Cardiac muscle cell (in vitro differentiated cells and primary cell): ENCODE measurements around the gene CTRB1. TPM values are rescaled to one million over a fixed set of nuclear protein-coding genes. Genes with fewer than 3 reads are reported as not detected.
"Not testable (repeated sequence)": the region's sequence is repeated elsewhere in the genome, so short reads cannot be mapped to it uniquely, and the experiment has no call there.

Experiments used
- DNase-seq, 2 donors: peaks; one replicate each; pipeline versions ENCODE4 v3.0.0 to v3.0.0-alpha.2; 2010 to 2017; ENCODE audit warnings: low read depth in 1 of 2, low spot score in 1 of 2
- H3K27ac ChIP-seq: fragments of 200-600 bp; sonication (generic); 2 replicates; pipeline ENCODE4 v1.5.1; 2016
- H3K27me3 ChIP-seq: fragments of 200-600 bp; sonication (generic); 2 replicates; pipeline ENCODE4 v1.6.0; 2016; ENCODE audit warnings: control low read depth
- H3K36me3 ChIP-seq: fragments of 200-600 bp; sonication (generic); 2 replicates; pipeline ENCODE4 v1.5.1; 2016; ENCODE audit warnings: control low read depth
- H3K4me1 ChIP-seq: fragments of 200-600 bp; sonication (generic); 2 replicates; pipeline ENCODE4 v1.8.1; 2017; ENCODE audit warnings: low read depth, mild to moderate bottlenecking, mixed run types
- H3K4me3 ChIP-seq: fragments of 200-600 bp; sonication (generic); 2 replicates; pipeline ENCODE4 v1.5.1; 2016; ENCODE audit warnings: mild to moderate bottlenecking
- H3K9me3 ChIP-seq: fragments of 200-600 bp; sonication (generic); 2 replicates; pipeline ENCODE4 v1.5.1; 2017; ENCODE audit warnings: low read depth, mild to moderate bottlenecking, control low read depth
- CTCF ChIP-seq: IDR thresholded peaks from 2 replicates; pipeline ENCODE4 v1.5.1; 2012; ENCODE audit warnings: low read depth, mild to moderate bottlenecking, low read length
- polyA plus RNA-seq: library from polyadenylated mRNA; unstranded; fragments of >200 nt; fragmentation: Nextera tagmentation; extraction: Ambion mirVana; gene quantifications from 2 replicates; pipeline ENCODE4 v1.2.1, GENCODE V29; 2016
- total RNA-seq: library from RNA; depleted of rRNA; stranded (reverse); fragments of >200 nt; gene quantifications from 2 replicates; pipeline ENCODE4 v1.2.3, GENCODE V29; 2016

Gene CTRB1
- total and polyA plus RNA-seq, 2 experiments from 2014 or later, result 1.1 TPM; not detected in 1

DNA sequence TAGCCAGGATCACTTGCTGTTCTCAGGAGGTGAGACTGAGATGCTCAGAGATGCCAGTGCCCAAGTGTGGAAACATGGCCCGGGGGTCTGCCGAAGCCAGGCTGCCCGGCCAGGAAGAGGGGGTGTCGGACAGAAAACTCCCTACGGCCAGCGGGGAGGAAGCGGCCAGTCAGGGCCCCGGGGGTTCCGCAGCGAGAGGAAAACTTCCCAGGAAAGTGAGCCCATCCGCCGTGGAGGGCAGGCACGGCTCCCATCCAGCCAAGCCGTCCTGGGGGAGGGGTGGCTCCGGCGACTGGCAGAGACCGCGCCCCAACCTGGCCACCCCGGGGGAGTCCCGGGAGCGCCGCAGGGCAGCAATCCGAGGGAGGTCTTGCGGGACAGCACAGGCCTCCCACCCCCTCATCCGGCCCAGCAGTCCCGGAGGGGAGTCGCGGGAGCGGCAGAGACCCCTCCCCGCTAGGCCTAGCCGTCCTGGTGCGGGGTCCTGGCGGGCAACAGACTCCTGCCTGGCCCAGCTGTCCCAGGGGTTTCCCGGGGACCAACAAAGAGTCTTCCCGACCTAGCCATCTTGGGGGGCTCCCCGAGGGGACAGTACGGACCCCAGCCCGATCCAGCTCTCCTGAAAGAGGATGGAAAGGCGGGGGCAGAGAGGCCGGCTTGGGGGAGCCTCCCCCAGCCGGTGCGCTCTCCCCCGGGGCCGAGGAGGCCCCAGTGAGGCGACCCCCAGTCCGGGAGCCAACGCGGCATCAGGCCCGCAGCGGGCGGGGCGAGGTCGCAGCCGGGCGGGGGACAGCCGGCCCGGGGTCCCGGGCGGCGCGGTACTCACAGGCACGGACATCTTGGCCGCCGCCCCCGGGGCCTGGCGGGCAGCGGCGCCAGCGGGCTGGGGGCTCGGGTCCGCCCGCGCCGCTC, 46.5 kb downstream of the CTRB1 start:
- Histone ChIP-seq H3K36me3 (peaks cover 3% of the 10 kb centered on the region), H3K4me1 (peaks cover 45% of the 10 kb centered on the region), H3K27ac (peak overlapping the region; percentile 88), H3K4me3 (peak overlapping the region; percentile 99), H3K9me3 (no peaks in the 10 kb centered on the region), H3K27me3 (no peaks in the 10 kb centered on the region)
- no peak for TF ChIP-seq CTCF
- DNase-seq, result no peak

DNA sequence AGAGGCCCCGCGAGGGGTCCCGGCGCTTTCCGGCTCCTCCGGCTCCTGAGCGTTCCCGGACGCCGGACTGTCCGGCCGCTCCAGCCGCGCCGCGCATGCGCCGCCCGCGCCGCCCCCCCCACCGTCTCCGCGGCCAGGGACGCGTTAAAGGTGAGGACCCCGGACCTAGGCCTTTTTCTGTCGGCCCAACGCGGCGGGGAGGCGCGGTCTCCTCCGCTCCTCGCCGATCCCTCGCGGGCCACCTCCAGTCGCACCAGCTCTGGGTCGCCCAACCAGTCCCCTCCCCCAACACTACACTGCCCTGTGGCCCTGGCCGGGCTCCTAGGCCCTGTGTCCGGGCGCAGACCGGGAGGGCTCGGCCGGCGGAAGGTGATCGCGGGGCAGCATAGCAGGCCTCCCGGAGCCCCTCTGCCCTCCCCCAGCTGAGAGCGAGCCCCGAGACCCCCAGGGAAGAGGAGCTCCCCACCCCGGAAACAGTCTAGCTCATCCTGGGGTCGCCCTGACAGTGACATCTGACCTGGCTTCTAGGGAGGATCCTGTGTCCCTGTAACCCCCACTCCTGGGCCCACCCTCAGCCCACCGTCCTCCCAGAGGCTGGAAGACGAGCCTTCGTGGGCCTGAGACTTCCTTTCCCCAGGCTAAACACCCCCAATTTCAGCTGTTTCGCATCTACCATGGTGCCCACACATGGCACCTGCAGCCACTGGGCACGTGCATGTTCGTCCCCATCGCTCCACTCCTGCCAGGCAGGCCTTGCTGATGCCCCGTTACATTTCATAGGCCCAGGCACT, 47.3 kb downstream of the CTRB1 start:
- H3K4me1 ChIP-seq, result peaks cover 45% of the 10 kb centered on the region
- peaks cover 3% of the 10 kb centered on the region for H3K36me3 ChIP-seq
- peak overlapping the region; percentile 88 for H3K27ac ChIP-seq
- no peak for TF ChIP-seq CTCF
- H3K9me3 ChIP-seq, result no peaks in the 10 kb centered on the region
- peak; percentile 79 to 91 for DNase-seq
- H3K27me3 ChIP-seq, result no peaks in the 10 kb centered on the region
- H3K4me3 ChIP-seq, result peak overlapping the region; percentile 99

- Histone ChIP-seq H3K27me3 (no peaks in the 10 kb centered on the region), H3K9me3 (no peaks in the 10 kb centered on the region), H3K36me3 (peaks cover 3% of the 10 kb centered on the region), H3K4me1 (peaks cover 48% of the 10 kb centered on the region), H3K4me3 (no peak overlapping the region), H3K27ac (peak overlapping the region; percentile 91)
- no peak for DNase-seq
- no peak for TF ChIP-seq CTCF
Observed at GRCh38 chr16:75266738-75267630, 48.2 kb downstream of the CTRB1 start.

GRCh38 chr16:75267631-75268264, 49.0 kb downstream of the CTRB1 start:
- peaks cover 3% of the 10 kb centered on the region for H3K36me3 ChIP-seq
- H3K27me3 ChIP-seq, result no peaks in the 10 kb centered on the region
- peak overlapping the region; percentile 91 for H3K27ac ChIP-seq
- peaks cover 41% of the 10 kb centered on the region for H3K4me1 ChIP-seq
- H3K4me3 ChIP-seq, result no peak overlapping the region
- peak in 1 of 2 donors; percentile 90 for DNase-seq
- no peaks in the 10 kb centered on the region for H3K9me3 ChIP-seq
- TF ChIP-seq CTCF, result no peak

GRCh38 chr16:75269358-75269757, 50.6 kb downstream of the CTRB1 start:
- peaks cover 25% of the 10 kb centered on the region for H3K4me1 ChIP-seq
- H3K27me3 ChIP-seq, H3K36me3 ChIP-seq: not testable (repeated sequence)

More at GRCh38 chr16:75269358-75269757, 50.6 kb downstream of the CTRB1 start:
- not testable (repeated sequence) for H3K9me3 ChIP-seq, H3K27ac ChIP-seq, H3K4me3 ChIP-seq, DNase-seq
